ENCODE results near the gene IL34.
"Not testable (repeated sequence)": the region's sequence is repeated elsewhere in the genome, so short reads cannot be mapped to it uniquely, and the experiment has no call there.

The IL34 gene

DNA sequence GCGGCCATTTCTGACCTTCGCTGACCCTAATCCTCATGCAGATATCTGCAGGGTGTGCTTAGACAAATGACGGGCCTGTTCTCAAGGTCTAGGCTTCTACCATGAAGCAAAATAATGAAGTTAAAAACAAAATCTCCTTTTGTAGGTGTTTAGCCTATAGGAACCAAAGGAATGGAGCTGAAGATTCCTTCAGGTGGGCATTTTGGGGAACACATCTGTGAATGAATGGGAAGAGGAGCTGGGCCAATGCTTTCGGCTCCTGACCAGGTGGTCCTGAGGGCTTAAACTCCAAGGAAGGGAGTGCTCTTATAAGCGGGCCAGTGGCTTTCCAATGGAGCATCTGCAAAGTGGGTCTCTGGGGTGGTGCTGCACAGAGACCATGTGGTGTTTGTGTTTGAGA lies 14.1 kb upstream of the IL34 start:
- no peak for DNase-seq

DNA sequence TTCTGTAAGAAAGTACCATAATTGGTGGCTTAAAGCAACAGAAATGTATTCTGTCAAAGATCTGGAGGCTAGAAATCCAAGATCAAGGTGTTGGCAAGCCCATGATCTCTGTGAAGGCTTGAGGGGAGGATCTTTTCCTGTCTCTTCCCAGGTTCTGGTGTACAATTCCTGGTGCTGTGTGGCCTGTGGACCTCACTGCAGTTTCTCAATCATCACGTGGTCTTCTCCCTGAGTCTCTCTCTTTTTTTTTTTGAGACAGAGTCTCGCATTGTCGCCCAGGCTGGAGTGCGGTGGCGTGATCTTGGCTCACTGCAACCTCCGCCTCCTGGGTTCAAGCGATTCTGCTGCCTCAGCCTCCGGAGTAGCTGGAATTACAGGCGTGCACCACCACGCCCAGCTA lies 12.7 kb upstream of the IL34 start:
- DNase-seq: not testable (repeated sequence)

DNA sequence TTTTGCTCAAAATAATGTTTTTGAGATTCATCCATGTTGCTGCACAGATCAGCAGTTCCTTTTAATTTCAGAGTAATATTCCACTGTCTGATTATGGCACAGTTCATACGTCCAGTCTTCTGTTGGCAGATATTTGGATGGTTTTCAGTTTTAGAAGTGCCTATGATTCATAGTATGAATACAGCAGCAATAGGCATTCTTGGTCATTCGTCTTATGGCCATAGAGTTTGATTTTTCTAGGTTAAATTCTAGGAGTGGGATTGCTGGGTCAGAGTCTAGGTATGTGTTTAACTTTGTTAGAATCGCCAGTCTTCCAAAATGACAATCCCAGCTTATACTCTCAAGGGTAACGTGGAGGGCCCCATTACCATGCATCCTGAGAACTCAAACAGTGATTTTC lies 11.5 kb upstream of the IL34 start:
- DNase-seq: no peak

DNA sequence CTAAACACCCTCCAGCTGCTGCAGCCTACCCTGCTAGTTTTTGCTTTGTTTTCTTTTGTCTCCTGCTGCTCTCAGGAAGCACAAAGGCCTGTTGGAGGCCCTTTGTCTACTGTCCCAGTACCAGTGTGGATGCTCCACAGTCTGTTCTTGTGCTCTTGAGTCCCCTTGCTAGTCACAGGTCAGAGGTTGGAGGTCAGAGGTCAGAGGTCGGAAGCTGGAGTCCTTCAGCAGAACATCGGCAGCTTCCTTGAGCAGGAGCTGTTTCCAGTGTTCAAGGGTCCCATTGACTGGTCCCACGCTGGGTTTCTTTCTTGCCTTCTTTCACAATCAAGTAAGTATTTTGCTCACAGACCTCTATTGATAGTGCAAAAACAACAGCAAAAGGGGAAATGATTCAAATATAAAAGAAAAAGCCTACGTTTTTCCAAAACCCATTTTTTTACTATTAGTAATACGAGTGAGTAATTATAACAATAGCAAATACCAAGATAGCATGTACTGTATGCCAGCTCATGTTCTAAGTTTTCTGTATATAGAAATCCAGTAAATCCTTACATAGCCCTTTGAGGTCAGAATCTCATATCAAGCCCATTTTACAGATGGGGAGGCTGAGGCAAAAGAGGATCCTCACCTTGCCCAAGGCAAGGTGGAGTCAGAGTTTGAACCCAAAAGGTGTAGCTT lies 10.9 kb upstream of the IL34 start:
- DNase-seq: no peak

- no peak for DNase-seq
Measured at GRCh38 chr16:70638814-70639792, 7.3 kb upstream of the IL34 start.

- no peak for DNase-seq
Measured at GRCh38 chr16:70642633-70643032, 3.7 kb upstream of the IL34 start.

DNA sequence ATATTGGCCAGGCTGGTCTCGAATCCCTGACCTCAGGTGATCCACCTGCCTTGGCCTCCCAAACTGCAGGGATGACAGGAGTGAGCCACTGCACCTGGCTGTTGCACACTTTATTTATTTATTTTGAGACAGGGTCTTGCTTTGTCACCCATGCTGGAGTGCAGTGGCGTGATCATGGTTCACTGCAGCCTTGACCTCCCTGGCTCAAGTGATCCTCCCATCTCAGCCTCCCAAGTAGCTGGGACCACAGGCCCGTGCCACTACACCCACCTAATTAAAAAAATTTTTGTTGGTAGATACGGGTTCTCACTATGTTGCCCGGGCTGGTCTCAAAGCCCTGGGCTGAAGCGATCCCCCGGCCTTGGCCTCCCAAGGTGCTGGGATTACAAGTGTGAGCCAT lies 3.1 kb upstream of the IL34 start:
- not testable (repeated sequence) for DNase-seq

GRCh38 chr16:70644763-70645597 lies 1.4 kb upstream of the IL34 start:
- DNase-seq: no peak

DNA sequence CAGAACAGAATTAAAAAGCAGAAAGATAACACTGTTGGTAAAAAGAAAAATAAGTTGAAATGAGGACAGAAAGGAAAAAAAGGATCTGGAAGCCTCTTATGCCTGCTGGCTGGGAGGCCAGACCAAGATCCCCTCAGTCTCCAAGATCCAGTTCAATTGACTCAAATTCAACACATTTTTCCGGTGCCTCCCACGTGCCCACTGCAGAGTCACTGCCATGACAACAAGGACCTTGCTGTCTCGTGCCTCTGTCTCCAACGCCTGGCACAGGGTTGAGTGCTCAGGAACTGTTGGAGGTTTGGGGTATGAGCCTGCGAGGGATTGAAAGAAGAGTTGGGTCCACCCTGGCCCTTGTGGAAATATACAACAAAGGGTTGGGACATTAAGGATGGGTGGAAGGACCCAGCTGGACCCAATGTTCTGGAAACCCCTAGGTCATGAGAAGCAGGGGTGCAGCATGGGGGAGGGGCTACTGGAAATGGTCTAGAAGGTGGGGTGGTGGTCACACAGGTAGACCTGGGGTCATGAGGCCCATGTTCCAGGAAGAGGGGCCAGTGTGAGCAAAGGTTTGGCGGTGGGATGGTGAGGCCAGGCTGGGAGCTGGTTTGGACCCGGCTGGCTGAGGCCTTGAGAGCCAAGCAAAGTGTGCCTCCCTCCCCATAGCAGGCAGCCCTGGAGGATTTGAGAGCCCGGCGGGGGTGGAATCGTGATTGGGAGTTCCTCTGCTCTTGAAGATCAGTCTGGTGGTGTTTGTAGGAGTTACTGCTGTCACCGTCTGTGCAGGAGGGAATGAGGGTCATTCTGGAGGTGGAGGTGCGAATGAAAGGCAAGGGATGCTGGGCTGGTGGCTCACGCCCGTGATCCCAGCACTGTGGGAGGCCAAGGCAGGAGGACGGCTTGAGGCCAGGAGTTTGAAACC lies 1.3 kb downstream of the IL34 start:
- DNase-seq: no peak

DNA sequence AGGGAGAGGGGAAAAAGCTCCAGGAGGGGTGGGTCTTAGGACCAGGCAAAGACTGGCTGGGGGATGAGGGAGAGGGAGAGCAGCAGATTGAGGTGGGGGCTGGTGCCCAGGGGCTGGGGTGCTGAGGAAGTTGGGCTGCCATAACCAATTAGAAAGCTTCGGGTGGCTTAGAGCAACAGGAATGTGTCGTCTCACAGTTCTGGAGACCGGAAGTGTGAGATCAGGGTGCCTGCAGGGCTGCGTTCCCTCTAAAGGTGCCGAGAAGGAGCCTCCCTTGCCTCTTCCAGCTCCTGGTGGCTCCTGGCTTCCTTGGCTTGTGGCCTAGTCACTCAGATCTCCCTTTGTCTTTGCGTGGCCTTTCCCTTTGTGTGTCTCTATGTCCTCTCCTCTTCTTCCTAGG lies 2.2 kb downstream of the IL34 start:
- DNase-seq: no peak

- no peak for DNase-seq
Measured at GRCh38 chr16:70649300-70649699, 2.9 kb downstream of the IL34 start.

GRCh38 chr16:70650216-70650615 lies 3.9 kb downstream of the IL34 start:
- DNase-seq: no peak

DNA sequence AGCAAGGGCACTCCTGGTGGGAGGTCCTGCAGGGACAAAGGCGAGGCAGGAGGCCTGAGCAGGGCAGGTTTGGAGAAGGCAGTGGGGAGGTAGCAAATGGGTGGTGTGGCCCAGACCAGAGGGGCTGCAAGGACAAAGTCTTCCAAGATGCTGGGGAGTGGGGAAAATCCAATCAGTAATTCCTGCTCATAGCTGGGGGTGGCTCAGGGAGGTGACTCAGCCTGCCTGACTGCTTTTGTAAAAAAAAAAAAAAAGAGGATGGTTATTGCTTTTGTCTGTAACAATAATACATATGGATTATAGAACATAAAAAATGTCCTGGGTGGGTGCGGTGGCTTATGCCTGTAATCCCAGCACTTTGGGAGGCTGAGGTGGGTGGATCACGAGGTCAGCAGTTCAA lies 5.2 kb downstream of the IL34 start:
- DNase-seq: no peak

- DNase-seq: no peak
Measured at GRCh38 chr16:70652322-70652721, 6.0 kb downstream of the IL34 start.

DNA sequence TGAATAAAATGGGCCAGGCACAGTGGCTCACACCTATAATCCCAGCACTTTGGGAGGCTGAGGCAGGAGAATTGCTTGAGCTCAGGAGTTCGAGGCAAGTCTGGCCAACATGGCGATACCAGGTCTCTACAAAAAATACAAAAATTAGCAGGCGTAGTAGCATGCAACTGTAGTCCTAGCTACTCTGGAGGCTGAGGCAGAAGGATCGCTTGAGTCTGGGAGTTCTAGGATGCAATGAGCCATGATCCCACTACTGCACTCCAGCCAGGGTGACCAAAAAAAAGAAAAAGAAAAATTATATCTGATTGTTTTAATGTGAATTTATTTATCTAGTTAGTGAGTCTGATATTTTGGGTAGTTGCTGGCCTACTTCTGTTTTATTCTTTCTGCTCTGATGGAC lies 7.0 kb downstream of the IL34 start:
- no peak for DNase-seq

- DNase-seq: peak; percentile 9
Measured at GRCh38 chr16:70653809-70654771, 7.7 kb downstream of the IL34 start.

GRCh38 chr16:70656065-70656711 lies 9.8 kb downstream of the IL34 start:
- DNase-seq: no peak

DNA sequence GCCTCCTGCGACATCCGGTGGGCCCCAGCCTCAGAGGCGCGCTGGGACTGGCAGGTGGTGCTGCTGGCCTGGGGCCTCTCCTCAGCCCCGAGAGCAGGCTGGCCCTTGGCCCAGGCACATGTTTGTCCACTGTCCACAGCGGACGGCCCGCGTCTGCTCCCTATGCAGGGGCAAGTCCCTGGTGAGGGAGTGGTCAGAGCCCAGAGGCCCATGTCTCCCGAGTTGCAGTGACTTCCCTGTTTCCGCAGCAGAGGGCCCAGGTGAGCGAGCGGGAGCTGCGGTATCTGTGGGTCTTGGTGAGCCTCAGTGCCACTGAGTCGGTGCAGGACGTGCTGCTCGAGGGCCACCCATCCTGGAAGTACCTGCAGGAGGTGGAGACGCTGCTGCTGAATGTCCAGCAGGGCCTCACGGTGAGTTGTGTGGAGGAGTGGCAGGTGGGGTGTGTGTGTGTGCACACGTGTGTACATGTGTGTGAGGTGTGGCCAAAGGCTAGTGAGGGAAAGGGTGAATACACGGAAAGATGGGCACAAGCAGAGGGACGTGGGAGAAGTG lies 10.4 kb downstream of the IL34 start:
- DNase-seq: no peak

DNA sequence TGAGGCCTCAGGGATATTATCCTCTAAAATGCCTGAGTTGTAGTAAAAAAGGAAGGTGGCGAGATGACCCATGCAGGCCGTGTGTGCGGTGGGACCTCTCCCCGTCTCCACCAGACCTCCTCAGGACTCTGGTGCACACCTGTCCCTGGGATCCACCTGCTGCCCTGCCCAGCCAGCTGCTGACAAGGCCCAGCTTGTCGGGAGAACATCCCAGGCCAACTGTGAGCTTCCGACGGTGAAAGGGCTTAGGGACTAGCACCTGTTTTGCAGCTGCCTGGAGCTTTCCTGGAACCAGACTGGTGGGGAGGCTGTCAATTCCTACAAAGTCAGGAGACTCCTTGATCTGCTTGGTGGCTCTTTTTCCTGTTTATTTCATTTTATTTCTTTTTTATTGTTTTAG lies 11.6 kb downstream of the IL34 start:
- no peak for DNase-seq

- no peak for DNase-seq
Measured at GRCh38 chr16:70658921-70659320, 12.6 kb downstream of the IL34 start.

All from NCI-H2081 treated with DMSO at 0.1 percent for 48 hours (cell line).